PC-3 (cell line): Measurements from ENCODE around the gene TECPR2.
"Not testable (repeated sequence)": the region's sequence is repeated elsewhere in the genome, so short reads cannot be mapped to it uniquely, and the experiment has no call there.

Experiments
- EZH2 ChIP-seq: fragments of 300-600 bp; sonication (generic); IDR thresholded peaks from one replicate; pipeline ENCODE4 v1.6.1; 2017; ENCODE audit warnings: antibody characterized with exemption, mild to moderate bottlenecking, low read length; ENCODE audit not compliant: unreplicated experiment
- TF ChIP-seq, protein P1 (sequence below): fragments of 300-600 bp; sonication (generic); conservative IDR thresholded peaks from 2 replicates; pipeline ENCODE4 v1.5.1; 2017; ENCODE audit warnings: antibody characterized with exemption, low read depth, mild to moderate bottlenecking, low read length

DNA sequence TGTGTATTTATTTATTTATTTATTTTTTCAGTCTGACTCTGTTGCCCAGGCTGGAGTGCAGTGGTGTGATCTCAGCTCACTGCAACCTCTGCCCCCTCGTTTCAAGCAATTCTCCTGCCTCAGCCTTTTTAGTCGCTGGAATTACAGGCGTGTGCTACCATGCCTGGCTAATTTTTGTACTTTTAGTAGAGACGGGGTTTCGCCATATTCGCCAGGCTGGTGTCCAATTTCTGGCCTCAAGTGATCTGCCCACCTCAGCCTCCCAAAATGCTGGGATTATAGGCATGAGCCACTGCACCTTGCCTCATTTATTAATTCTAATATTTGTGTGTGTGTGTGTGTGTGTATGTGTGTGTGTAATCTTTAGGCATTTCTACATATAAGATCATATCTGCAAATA lies 33.4 kb upstream of the TECPR2 start:
- TF ChIP-seq EZH2: not testable (repeated sequence)
- TF ChIP-seq, protein P1, sequence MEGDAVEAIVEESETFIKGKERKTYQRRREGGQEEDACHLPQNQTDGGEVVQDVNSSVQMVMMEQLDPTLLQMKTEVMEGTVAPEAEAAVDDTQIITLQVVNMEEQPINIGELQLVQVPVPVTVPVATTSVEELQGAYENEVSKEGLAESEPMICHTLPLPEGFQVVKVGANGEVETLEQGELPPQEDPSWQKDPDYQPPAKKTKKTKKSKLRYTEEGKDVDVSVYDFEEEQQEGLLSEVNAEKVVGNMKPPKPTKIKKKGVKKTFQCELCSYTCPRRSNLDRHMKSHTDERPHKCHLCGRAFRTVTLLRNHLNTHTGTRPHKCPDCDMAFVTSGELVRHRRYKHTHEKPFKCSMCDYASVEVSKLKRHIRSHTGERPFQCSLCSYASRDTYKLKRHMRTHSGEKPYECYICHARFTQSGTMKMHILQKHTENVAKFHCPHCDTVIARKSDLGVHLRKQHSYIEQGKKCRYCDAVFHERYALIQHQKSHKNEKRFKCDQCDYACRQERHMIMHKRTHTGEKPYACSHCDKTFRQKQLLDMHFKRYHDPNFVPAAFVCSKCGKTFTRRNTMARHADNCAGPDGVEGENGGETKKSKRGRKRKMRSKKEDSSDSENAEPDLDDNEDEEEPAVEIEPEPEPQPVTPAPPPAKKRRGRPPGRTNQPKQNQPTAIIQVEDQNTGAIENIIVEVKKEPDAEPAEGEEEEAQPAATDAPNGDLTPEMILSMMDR: not testable (repeated sequence)
